Retinal pigment epithelial cell (primary cell): Measurements from ENCODE around the gene MCEMP1.

Source experiments
- DNase-seq: peaks from one replicate; pipeline ENCODE4 v3.0.0-alpha.2; 2010; ENCODE audit warnings: low read depth
- H3K4me3 ChIP-seq: 2 replicates; pipeline ENCODE4 v1.5.1; 2011; ENCODE audit warnings: mild to moderate bottlenecking, low read length, control low read depth, moderate library complexity
- TF ChIP-seq, protein P1 (sequence below): conservative IDR thresholded peaks from 2 replicates; pipeline ENCODE4 v1.5.1; 2011; ENCODE audit warnings: low read depth, low read length, control low read depth, inconsistent platforms

The MCEMP1 gene

DNA sequence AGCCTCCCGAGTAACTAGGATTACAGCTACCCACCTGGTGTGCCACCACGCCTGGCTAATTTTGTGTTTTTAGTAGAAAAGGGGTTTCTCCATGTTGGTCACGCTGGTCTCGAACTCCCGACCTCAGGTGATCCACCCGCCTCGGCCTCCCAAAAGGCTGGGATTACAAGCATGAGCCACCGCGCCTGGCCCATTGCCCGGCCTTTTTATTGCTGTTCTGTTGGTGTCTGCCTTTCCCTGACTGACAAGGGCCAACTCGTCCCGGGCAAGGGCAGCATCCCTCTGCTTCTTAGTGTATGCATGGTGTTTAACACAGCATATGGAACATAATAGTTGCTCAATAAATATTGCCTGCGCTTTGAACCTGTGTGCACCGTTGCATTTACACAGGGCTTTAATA, 14.2 kb upstream of the MCEMP1 start:
- DNase-seq: no peak
- TF ChIP-seq, protein P1, sequence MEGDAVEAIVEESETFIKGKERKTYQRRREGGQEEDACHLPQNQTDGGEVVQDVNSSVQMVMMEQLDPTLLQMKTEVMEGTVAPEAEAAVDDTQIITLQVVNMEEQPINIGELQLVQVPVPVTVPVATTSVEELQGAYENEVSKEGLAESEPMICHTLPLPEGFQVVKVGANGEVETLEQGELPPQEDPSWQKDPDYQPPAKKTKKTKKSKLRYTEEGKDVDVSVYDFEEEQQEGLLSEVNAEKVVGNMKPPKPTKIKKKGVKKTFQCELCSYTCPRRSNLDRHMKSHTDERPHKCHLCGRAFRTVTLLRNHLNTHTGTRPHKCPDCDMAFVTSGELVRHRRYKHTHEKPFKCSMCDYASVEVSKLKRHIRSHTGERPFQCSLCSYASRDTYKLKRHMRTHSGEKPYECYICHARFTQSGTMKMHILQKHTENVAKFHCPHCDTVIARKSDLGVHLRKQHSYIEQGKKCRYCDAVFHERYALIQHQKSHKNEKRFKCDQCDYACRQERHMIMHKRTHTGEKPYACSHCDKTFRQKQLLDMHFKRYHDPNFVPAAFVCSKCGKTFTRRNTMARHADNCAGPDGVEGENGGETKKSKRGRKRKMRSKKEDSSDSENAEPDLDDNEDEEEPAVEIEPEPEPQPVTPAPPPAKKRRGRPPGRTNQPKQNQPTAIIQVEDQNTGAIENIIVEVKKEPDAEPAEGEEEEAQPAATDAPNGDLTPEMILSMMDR: no peak

DNA sequence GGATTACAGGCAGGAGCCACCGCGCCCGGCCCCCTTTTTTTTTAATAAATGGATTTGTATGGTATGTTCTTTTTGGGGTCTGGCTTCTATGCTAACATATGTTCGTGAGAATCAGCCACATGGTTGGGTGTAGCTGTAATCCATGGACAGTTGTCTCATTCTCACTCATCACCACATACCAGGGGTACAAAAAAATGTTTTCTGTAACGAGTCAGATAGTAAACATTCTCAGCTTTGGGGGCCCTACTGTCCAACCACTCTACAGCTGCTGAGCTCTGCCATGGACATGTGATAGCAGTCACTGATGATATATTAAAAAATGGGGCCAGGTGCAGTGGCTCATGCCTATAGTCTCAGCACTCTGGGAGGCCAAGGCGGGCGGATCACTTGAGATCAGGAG, 13.2 kb upstream of the MCEMP1 start:
- no peak for DNase-seq
- H3K4me3 ChIP-seq: no peak overlapping the region
- TF ChIP-seq, protein P1: no peak

More for the DNA sequence above, 14.2 kb upstream of the MCEMP1 start:
- H3K4me3 ChIP-seq: no peak overlapping the region

DNA sequence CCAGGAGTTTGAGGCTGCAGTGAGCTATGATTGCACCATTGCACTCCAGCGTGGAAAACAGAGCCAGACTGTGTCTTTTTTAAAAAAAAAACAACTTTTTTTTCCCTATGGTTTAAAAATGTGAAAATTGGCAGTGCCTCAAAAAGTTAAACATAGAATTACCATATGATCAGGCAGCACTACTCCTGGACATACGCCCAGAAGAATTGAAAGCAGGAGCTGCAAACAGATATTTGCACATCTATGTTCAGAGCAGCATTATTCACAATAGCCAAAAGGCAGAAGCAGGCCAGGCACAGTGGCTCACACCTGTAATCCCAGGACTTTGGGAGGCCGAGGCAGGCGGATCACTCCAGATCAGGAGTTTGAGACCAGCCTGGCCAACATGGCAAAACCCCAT, 11.8 kb upstream of the MCEMP1 start:
- TF ChIP-seq, protein P1: no peak
- H3K4me3 ChIP-seq: no peak overlapping the region
- DNase-seq: peak; percentile 43

DNA sequence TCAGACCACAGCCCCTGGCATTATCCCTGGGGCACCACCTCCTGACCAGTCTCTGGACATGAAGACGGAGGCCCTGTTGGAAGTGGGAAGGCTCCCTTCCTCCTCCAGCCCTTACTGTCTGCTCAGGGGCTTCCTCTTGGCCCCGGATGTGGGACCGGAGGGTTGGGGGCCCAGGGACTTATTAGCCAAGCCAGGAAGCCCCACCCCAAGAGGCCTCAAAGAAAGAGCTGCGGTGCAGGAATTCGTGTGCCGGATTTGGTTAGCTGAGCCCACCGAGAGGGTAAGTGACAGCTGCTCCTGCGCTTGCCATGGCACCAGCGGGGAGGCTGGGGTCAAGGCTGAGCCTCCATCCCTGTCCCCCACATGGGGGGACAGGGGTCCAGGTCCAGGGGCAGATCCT, 8.0 kb upstream of the MCEMP1 start, which contains the start of gene RETN:
RETN (plus strand) TSS at position 208 of the 400 bp plus-strand sequence. CDS start 278 bp downstream, outside the sequence.
- DNase-seq: no peak
- TF ChIP-seq, protein P1: no peak
- H3K4me3 ChIP-seq: no peak within 1 kb of the TSS

DNA sequence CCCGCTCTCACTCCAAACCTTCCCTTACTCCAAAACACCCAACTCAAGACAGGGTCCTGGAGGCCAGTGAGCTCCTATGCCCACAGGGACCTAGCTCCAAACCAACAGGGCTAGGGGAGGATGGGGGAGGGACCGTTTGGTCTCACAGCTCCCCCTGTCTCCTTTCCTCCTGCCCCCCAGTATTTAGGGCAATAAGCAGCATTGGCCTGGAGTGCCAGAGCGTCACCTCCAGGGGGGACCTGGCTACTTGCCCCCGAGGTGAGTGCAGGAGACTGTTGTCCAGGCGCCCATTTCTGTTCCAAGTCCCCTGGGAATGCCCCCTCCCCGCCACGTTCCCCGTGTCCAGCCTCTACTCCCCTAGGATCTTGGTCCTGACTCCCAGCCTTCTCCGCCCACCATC, 7.2 kb upstream of the MCEMP1 start:
- TF ChIP-seq, protein P1: no peak
- H3K4me3 ChIP-seq: no peak overlapping the region
- no peak for DNase-seq

DNA sequence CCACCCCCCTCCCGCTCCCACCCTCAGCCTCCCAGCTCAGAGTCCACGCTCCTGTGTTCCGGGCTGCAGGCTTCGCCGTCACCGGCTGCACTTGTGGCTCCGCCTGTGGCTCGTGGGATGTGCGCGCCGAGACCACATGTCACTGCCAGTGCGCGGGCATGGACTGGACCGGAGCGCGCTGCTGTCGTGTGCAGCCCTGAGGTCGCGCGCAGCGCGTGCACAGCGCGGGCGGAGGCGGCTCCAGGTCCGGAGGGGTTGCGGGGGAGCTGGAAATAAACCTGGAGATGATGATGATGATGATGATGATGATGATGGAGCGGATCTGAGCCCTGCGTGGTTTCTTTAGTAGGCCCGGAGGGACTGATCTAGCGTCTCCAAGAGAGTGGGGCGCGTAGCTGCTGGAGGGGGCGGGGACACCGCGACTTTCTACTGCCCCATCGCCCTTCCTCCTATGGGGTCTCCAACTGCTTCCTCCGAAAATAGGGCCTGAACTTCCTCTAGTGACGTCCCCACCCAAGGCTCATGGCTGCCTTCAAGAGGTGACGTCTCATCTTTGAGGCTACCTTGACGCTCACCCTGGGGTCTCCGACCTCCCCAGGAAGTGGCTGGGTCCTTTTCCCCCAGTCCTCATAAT, 6.6 kb upstream of the MCEMP1 start:
- no peak for DNase-seq
- H3K4me3 ChIP-seq: no peak overlapping the region

DNA sequence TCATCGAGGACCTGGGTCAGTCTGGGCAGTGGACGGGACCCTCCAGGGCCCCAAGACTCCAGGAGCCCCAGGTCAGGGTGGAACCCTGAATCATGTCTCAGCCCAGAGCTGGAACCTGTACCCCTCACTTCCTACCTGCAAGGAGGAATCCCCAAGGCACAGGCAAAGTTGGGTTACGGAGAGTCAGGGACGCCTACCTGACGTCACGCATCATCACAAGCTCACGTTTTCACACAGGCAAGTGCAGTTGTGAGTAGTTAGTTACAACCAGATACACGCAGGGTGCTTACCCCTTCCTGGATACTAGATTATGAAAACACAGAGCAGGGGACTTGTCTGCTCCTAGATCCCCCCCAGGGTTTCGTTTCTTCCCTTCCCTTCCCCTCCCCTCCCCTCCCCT, 6.1 kb upstream of the MCEMP1 start:
- no peak for DNase-seq
- TF ChIP-seq, protein P1: no peak
- H3K4me3 ChIP-seq: no peak overlapping the region

More for the DNA sequence above, 6.6 kb upstream of the MCEMP1 start:
- TF ChIP-seq, protein P1: no peak
